SIG-M5 treated with dmso at 0.1 percent for 504 hours (cell line): ENCODE measurements around the gene MKS1.

ENCODE experiments used
- DNase-seq: peaks from one replicate; lab custom pipeline; 2025; ENCODE audit not compliant: unreplicated experiment; lab: John Stamatoyannopoulos, UW

The MKS1 gene

GRCh38 chr17:58219007-58219788 is at the start of gene MKS1:
Gene MKS1 (minus strand): TSS chr17:58219255. CDS start chr17:58219230, 25 bp downstream.
- DNase-seq: peak; percentile 90

- DNase-seq: no peak
Observed at GRCh38 chr17:58268326-58268725, 49.3 kb upstream of the MKS1 start.

DNA sequence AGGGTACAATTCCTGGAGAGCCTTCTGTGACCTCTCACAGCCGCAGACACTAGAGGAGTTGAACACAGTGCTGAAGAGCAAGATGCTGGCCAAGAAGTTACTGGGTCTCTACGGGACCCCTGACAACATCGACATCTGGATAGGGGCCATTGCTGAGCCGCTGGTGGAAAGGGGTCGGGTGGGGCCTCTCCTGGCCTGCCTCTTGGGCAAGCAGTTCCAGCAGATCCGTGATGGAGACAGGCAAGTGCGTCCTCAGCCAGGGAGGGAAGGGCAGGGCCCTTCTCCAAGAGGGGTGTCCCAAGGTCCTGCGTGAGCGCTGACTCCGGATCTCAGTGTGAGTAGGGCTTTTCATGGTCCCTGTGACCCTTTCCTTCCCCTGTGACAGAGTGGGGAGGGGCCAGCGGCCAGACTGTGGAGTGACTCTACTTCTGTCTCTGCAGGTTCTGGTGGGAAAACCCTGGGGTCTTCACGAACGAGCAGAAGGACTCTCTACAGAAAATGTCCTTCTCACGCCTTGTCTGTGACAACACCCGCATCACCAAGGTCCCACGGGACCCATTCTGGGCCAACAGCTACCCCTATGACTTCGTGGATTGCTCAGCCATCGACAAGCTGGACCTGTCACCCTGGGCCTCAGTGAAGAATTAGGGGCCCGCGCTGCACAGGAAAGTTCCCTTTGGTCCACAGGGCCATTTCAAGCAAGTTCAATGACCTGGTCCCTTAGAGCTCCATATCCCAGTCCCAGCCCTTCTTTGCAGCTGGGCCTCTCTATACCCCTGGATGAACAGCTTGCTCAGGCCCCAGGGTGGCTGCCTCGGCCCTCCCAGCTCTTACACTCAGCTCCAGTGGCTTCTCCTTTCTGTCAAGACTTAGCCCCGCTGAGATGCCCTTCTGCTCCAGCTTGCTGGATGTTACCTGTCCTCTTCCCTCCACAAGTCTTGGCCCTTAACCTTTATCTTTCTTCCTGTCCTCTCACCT is 48.6 kb upstream of the MKS1 start:
- DNase-seq: no peak

- no peak for DNase-seq
Observed at GRCh38 chr17:58265902-58266875, 47.1 kb upstream of the MKS1 start.

- no peak for DNase-seq
Observed at GRCh38 chr17:58265271-58265670, 46.2 kb upstream of the MKS1 start.

DNA sequence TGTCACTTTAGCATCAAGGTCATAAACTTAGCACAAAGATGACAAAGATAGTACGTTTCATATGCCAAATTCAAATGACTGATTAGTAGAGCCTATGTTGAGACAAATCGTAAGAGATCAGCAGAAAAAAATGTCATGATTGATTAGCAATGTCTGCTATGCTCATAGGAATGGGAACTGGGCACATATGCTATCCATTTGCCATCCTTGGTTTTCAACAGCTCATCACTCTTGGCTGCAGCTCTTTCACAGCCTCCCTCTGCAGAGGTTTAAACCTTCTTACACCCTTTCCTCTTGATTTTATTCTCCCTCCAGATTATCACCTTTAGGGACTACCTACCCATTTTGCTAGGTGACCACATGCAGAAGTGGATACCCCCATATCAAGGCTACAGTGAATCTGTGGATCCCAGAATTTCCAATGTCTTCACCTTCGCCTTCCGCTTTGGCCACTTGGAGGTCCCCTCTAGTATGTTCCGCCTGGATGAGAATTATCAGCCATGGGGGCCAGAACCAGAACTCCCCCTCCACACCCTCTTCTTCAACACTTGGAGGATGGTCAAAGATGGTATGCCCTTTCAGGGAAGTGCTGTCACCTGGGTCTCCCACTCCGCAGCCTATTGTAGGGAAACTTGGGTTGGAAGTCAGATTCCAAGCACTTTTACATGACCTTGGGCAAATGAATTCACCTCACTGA is 45.5 kb upstream of the MKS1 start:
- no peak for DNase-seq

DNA sequence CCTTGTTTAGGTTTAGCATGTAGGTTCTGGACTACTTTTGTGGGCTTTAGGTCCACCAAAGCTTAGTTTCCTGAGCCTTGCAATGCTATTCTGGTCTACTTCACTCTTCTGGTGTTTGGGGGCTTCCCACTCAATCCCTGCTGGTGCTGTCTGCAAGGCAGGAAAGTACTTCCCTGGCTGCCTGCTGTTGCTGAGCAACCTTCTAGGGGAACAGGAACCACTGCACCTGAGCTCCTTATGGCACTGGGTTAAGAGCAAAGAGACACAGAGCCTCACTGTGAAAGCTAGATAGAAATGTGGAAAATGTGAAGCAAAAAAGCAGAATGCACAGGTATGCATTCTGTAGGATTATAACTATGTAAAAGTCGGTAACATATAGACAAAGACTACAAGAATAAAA is 44.7 kb upstream of the MKS1 start:
- DNase-seq: no peak

DNA sequence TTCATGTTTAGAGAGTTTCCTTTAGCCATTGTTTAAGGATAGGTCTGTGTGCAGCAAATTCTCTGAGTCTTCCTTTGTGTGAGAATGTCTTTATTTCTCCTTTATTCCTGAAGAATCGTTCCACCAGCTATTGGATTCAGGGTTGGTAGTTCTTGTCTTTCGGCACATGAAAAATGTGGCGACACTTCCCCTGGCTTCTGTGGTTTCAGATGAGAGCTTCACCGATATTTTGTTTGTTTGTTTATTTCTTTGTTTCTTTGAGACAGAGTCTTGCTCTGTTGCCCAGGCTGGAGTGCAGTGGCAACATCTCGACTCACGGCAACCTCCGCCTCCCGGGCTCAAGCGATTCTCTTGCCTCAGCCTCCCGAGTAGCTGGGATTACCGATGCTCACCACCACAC is 43.1 kb upstream of the MKS1 start:
- DNase-seq: no peak

- no peak for DNase-seq
Observed at GRCh38 chr17:58254803-58255202, 35.7 kb upstream of the MKS1 start.

DNA sequence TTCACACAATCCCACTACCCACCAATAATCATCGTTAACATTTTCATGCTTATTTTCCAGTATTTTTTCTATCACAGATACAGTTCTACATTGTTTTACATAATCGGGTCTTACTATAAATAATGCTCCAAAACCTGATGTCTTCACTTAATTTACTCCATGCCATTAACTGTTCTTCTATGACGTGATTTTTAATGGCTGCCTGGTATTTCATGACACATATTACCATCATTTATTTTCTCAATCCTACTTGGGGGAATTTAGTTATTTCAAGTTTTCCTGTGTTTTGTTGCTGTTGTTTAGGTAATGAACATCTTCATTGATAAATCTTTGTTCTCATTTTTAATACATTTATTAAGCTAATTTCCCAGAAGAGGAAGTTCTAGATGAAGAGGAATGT is 34.0 kb upstream of the MKS1 start:
- no peak for DNase-seq

GRCh38 chr17:58252141-58252540 is 33.1 kb upstream of the MKS1 start:
- DNase-seq: no peak

- no peak for DNase-seq
Observed at GRCh38 chr17:58250344-58251011, 31.4 kb upstream of the MKS1 start.

DNA sequence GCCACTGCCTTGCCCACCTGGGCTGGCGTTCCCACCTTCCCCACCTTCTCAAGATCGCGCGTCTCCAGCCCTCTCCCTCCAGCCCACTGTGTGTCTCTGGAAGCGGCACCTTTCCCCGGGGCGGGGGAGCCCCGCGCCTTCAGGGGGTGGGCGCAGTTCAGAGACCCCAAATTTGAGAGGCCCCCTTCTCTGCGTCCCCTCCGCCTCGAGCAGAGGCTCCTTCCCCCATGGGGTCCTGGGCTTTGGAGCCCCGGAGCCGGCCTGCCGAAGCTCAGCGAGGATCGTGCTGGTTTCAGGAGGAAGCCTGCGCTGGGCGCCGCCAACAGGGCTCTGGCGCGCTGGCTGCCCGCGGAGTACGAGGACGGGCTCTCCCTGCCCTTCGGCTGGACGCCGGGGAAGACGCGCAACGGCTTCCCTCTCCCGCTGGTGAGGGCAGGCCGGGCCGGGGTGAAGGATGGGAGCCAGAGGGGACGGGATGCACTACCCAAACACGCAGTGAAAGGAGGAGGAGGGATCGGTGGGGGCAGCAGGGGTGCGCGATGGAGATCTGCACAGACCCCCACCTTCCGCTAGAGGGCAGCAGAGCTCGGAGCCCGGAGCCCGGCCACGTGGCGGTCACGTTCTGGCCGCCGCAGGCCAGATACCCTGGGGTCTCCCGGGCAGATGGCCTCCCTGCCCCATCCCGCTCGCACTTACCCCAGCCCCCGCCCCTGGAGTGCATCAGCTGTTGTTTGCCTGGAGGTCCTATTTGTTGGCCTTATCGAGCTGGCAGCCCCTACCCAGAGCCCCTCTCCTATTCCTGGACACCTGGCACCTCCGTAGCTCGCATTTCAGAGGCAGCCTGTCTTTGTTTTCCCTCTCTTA is 30.4 kb upstream of the MKS1 start:
- peak; percentile 58 for DNase-seq

DNA sequence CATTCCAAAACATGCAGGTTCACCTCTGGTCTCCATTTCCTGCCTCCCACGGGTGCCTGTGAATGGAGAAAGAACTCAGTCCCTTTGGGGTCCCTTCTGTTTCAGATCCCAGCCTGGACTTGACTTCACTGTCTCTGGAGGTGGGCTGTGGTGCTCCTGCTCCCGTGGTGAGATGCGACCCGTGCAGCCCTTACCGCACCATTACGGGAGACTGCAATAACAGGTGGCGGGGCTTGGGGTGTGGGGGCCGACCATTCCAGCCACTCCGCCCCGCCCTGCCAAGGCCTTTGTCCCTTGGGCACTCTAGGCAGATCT is 29.9 kb upstream of the MKS1 start:
- DNase-seq: no peak

- DNase-seq: peak; percentile 46
Observed at GRCh38 chr17:58247511-58248363, 28.7 kb upstream of the MKS1 start.

DNA sequence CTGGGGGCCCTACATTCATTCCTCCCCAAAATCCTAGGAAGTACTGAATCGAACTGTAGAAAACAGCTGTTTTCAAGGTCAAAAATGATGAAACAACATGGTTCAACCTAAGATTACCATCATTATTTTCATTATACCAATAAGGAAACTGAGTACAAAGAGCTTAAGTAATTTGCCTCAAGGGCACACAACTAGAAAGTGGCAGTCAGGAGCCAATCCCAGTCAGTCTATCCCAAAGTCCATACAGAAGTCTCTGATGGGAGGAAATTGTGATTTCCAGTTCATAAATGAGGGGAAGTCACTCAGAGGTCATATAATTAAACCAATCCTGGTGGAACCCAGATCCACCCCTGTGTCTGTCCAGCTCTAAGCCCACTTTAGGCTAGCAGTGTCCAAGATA is 27.7 kb upstream of the MKS1 start:
- DNase-seq: no peak

- no peak for DNase-seq
Observed at GRCh38 chr17:58246104-58246740, 27.2 kb upstream of the MKS1 start.
